Cardiac fibroblast (primary cell): ENCODE measurements around the gene RBM20.

ENCODE experiments used
- DNase-seq, 2 donors: peaks; one replicate each; pipeline versions ENCODE4 v3.0.0 to v3.0.0-alpha.2; 2010; ENCODE audit warnings: low read depth in 2 of 2
- H3K4me3 ChIP-seq, 2 donors: replicated peaks in 1 of 2; 1 replicate in 1 of 2; 2 replicates in 1 of 2; pipeline ENCODE4 v1.5.1; 2011; ENCODE audit warnings: low read depth in 2 of 2, low read length in 2 of 2, mild to moderate bottlenecking in 2 of 2, moderate library complexity in 1 of 2
- CTCF ChIP-seq: IDR thresholded peaks from one replicate; pipeline ENCODE4 v1.5.1; 2011; ENCODE audit warnings: low read depth, mild to moderate bottlenecking, low read length, inconsistent platforms

RBM20 gene

DNA sequence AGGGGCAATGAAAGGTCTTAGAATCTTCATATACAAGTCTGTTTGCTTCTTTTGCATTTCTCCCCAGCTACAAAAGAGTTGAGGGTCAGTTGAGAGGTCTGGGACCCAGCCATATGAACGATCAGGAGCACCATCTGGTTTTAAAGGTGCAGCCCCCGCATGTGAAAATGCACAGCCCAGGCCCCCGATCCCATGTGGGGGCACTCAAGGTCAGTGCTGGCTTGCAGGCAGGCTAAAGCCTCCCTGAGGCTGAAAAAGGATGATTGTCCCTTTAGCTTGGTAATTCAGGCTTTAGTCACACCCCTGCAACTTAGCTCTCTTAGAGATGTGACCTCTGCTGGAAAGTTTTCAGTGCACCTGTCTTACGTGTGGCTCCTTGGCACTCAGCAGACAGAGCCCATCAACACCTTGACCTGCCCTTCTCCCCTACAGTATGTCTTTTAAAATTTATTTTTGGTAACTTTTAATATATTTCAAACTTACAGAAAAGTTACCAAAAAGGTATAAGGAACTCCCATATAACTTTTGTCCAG, 147.5 kb downstream of the RBM20 start:
- H3K4me3 ChIP-seq, result no peak overlapping the region
- no peak for DNase-seq
- TF ChIP-seq CTCF, result no peak

GRCh38 chr10:110792476-110793125, 148.5 kb downstream of the RBM20 start:
- no peak for TF ChIP-seq CTCF
- no peak for DNase-seq
- no peak overlapping the region for H3K4me3 ChIP-seq

DNA sequence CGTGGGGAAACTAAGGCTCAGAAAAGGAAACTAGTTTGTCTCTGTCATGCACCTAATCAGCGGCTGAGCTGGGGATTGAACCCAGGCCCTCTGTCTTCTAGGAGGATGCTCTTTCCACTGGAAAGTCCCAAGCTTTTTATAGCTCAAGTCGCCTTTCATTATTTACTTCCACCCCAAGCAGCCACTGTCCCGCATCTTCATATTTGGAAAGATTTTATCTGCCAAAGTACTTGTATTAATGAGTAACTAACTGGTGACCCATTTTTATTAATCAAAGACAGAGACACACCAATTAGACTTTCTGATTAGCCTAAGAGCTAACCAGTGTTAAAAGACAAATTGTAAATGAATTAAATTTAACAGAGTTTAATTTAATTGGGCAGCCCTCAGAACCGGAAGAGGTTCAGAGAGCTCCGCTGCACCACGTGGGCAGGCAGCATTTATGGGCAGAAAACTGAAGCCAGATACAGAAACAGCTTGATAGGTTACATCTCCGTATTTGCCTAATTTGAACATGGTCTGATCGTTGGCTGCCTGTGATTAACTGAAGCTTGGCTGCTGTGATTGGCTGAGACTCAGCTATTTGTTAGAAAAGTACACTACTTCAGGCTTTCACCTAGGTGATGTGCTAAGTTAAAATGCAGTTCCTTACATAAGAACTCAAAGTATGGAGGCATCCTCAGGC, 149.1 kb downstream of the RBM20 start:
- no peak overlapping the region for H3K4me3 ChIP-seq
- no peak for DNase-seq
- TF ChIP-seq CTCF, result no peak

GRCh38 chr10:110793886-110794285, 149.8 kb downstream of the RBM20 start:
- TF ChIP-seq CTCF, result no peak
- DNase-seq, result no peak
- H3K4me3 ChIP-seq, result no peak overlapping the region

- DNase-seq, result no peak
- no peak overlapping the region for H3K4me3 ChIP-seq
- TF ChIP-seq CTCF, result no peak
Measured at GRCh38 chr10:110794808-110795207, 150.7 kb downstream of the RBM20 start.

- TF ChIP-seq CTCF, result no peak
- DNase-seq, result no peak
Measured at GRCh38 chr10:110797416-110797815, 153.3 kb downstream of the RBM20 start.

DNA sequence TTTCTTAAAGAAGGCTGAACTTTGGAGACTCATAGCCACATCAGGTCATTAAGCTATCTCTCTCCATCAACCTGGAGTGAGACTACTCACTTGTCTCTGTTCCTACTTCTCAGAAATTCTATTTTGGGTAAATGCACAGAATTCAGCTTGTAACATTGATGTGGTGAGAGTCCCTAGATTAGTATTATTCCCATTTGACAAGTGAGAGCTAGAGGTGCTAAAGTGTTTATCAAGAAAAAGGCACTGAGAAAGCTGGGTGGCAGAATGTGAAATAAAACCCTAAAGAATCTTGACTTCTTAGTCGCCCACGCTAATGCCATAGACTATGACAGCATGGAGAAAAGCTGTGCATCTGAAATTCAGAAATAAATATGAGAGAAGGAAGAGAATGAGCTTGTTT, 154.2 kb downstream of the RBM20 start:
- no peak for TF ChIP-seq CTCF
- no peak for DNase-seq
- no peak overlapping the region for H3K4me3 ChIP-seq

More at GRCh38 chr10:110797416-110797815, 153.3 kb downstream of the RBM20 start:
- no peak overlapping the region for H3K4me3 ChIP-seq
